ENCODE results near the gene KDM3B.
"Not testable (repeated sequence)": the region's sequence is repeated elsewhere in the genome, so short reads cannot be mapped to it uniquely, and the experiment has no call there.

The KDM3B gene, protein sequence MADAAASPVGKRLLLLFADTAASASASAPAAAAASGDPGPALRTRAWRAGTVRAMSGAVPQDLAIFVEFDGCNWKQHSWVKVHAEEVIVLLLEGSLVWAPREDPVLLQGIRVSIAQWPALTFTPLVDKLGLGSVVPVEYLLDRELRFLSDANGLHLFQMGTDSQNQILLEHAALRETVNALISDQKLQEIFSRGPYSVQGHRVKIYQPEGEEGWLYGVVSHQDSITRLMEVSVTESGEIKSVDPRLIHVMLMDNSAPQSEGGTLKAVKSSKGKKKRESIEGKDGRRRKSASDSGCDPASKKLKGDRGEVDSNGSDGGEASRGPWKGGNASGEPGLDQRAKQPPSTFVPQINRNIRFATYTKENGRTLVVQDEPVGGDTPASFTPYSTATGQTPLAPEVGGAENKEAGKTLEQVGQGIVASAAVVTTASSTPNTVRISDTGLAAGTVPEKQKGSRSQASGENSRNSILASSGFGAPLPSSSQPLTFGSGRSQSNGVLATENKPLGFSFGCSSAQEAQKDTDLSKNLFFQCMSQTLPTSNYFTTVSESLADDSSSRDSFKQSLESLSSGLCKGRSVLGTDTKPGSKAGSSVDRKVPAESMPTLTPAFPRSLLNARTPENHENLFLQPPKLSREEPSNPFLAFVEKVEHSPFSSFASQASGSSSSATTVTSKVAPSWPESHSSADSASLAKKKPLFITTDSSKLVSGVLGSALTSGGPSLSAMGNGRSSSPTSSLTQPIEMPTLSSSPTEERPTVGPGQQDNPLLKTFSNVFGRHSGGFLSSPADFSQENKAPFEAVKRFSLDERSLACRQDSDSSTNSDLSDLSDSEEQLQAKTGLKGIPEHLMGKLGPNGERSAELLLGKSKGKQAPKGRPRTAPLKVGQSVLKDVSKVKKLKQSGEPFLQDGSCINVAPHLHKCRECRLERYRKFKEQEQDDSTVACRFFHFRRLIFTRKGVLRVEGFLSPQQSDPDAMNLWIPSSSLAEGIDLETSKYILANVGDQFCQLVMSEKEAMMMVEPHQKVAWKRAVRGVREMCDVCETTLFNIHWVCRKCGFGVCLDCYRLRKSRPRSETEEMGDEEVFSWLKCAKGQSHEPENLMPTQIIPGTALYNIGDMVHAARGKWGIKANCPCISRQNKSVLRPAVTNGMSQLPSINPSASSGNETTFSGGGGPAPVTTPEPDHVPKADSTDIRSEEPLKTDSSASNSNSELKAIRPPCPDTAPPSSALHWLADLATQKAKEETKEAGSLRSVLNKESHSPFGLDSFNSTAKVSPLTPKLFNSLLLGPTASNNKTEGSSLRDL (N-terminal part only)

DNA sequence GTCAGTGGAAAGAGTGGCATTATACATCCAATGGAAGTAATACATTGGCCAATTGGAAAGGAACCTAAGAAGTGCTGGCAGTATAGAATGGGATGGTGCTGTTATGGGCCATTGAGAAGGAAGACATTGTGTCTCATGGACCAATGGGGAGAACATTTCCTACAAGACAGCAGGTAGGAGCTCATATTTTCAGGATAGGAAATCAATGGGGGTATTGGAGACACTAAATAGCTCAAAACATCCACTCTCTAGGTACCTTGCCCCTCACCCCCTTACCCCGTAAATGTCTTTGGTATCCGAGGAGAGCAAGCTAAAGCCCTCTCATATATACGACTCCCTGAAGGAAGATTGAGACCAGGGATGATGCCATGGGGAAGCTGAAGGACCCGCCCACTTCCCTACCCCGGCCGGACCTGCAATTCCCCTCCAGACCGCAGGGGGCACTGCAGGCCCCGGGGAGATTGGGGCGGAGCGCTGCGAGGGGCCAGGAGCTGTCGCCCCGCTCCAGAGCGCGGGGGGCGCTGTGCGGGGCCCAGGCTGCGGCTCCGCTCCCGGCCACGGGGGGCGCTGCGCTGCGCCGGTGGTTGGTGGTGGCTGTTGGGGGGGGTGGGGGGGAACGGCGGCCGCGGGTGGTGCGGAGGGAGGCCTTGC, at the start of gene KDM3B:
Gene KDM3B, plus strand, starts transcription at position 615 of the 651 bp plus-strand sequence. CDS start 111 bp downstream, outside the sequence.
- in situ Hi-C loops (cut with MboI; ENCODE audit: low sequenced_read_pairs) = no loop called here

DNA sequence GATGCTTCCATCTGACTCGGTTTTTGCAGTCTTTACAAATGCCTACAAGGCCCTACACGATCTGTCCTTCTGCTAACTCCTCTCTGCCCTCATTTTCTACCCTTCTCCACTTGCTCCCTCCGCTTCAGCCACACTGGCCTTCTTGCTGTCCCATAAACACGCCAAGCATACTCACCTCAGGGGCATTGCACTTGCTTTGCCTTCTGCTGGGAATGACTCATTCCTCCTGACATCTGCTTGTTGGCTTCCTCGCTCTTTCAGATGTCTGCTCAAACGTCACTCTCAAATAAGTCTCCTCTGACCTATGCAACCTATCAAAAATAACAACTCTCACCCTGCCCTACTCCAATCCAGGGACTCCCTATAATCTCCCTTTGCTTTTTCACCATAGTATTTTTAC, 49.1 kb upstream of the KDM3B start:
- in situ Hi-C loops (cut with MboI; ENCODE audit: low sequenced_read_pairs) = no loop called here

DNA sequence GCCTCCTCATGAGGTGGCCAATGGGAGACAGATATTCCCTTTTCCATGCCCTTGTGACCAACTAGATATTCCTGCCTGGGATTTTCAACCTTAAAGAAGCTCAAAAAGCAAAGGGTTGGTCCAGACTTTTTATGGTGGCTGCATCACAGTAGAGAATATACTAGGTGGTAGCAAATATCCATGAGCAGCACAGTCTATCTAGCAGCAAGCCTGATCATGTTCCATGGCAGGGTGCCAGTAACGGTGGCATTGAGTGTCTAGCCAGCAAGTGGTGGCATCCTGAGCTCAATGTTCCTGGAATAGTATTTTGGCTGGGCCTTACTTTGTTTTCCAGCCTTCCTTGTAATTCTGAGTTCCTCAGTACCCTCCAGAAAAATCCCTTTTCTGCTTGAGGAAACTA, 46.7 kb upstream of the KDM3B start:
- in situ Hi-C loops (cut with MboI; ENCODE audit: low sequenced_read_pairs) = no loop called here

DNA sequence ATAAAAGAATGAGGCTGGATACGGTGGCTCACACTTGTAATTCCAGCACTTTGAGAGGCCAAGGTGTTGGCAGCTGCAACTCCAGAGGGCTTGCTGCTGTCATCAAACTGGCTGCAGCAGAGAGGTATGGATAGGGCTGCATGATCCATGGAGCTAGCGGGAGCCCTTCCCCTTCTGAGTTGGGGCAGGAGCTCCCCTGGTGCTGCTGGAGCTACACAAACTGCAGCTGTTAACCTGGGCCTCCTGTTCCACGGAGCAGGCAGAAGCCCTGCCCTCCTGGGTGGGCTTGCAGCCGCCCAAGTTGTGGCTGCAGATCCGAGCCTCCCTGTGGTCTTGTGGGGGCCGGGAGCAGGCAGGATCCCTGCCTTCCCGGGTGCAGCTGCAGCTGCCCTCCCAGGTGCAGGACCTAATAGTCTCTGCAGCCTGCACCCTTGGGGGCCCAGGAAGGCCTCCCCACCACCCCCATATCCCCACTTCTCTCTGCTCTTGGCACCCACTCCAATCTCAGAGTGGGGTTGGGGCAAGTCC, 36.7 kb upstream of the KDM3B start:
- in situ Hi-C loops (cut with MboI; ENCODE audit: low sequenced_read_pairs) = no loop called here

DNA sequence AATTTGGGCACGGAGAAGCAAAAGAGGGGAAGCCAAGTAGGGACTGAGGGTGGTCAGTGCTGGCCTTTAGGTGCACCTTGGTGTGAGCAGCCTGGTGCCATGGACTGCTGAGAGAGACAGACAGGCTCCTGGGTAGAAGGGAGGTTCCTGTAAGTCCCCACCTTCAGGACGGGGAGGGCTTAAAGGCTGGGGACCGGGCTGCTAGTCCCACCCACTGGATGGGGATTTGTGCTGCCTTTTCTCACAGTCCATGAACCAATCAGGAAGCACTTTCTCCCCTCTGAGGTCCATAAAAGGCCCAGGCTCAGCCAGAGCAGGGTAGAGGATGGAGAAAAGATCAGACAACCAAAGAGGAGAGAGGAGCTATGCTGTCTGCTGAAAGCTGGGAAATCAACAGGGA, 36.1 kb upstream of the KDM3B start:
- in situ Hi-C loops (cut with MboI; ENCODE audit: low sequenced_read_pairs) = no loop called here

DNA sequence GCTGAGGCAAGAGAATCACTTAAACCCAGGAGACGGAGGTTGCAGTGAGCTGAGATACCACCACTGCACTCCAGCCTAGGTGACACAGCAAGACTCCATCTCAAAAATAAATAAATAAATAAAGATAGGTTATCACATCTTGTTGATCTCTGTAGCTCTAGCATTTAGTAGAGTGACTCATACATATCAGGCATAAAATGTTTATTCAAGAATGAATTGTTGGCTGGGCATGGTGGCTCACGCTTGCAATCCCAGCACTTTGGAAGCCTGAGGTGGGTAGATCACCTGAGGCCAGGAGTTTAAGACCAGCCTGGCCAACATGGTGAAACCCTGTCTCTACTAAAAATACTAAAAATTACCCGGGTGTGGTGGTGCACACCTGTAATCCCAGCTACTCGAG, 34.3 kb upstream of the KDM3B start:
- in situ Hi-C loops (cut with MboI; ENCODE audit: low sequenced_read_pairs) = not testable (repeated sequence)

GRCh38 chr5:138330813-138331448, 21.6 kb upstream of the KDM3B start:
- in situ Hi-C loops (cut with MboI; ENCODE audit: low sequenced_read_pairs) = no loop called here

GRCh38 chr5:138331449-138332368, 20.8 kb upstream of the KDM3B start, which contains the start of gene CDC25C:
Gene CDC25C, minus strand, starts transcription at chr5:138331804. Its CDS starts 624 bp downstream, at chr5:138331180.
- in situ Hi-C loops (cut with MboI; ENCODE audit: low sequenced_read_pairs) = no loop called here

- in situ Hi-C loops (cut with MboI; ENCODE audit: low sequenced_read_pairs) = no loop called here
Observed at GRCh38 chr5:138334867-138335447, 17.5 kb upstream of the KDM3B start.

DNA sequence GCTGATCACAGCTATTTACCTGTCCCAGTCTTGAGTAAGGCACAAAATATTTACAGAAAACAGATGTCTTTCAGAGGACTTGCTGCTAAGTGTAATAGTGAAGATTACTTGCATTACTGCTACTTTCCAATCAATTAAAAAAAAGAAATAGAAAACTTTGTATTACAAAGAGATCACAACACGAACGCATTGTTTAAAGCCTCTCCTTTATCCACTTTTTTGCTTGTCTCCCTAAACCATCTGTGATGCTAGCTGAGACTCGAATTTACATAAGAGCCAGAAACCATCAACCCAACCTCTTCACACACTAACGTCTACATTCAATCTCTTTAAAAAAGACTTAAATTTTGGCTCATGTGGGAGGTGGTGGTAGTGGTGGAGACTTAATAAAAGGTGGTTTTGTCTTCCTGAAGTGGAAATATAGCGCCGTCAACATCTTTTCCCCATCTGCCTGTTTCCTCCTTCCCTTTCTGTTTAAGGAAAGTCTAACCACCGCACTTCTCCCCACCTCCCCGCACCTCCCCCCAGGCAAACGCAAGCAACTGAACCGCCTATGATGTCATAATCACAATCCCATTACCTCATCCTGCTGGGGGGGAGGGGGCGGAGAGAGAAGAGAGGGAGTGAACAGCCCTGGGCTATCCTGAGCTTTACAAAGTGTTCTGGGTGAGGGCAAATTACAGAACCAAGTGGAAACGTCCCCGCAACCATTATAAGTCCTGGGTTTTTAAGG, 15.4 kb upstream of the KDM3B start:
- in situ Hi-C loops (cut with MboI; ENCODE audit: low sequenced_read_pairs) = no loop called here

GRCh38 chr5:138337685-138338410, 14.6 kb upstream of the KDM3B start, which contains the start of gene FAM53C:
Gene FAM53C, plus strand, starts transcription at chr5:138338266. Its CDS starts 3,070 bp downstream, at chr5:138341336.
- in situ Hi-C loops (cut with MboI; ENCODE audit: low sequenced_read_pairs) = no loop called here

GRCh38 chr5:138338411-138339090, 13.9 kb upstream of the KDM3B start:
- in situ Hi-C loops (cut with MboI; ENCODE audit: low sequenced_read_pairs) = no loop called here

GRCh38 chr5:138339091-138339456, 13.4 kb upstream of the KDM3B start:
- in situ Hi-C loops (cut with MboI; ENCODE audit: low sequenced_read_pairs) = no loop called here

DNA sequence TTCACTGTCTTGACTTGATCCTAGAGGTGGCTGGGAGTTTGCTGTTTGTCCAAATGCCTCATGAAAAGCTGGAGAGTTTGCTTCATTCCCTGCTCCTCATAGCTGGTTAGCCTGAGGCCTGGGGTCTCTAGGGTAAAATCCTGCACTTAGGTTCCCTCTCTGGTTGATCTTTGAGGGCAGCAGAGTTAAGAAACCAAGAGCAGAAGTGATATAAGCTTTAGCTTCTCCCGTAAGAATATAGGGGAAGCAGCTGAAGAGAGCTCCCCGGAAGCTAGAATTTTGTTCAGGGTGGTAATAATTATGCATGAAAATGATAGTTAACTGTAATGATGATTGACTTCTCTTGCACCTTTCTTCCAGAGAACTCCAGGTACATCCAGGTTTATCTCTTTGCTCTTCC, 13.0 kb upstream of the KDM3B start:
- in situ Hi-C loops (cut with MboI; ENCODE audit: low sequenced_read_pairs) = no loop called here

- in situ Hi-C loops (cut with MboI; ENCODE audit: low sequenced_read_pairs) = no loop called here
Observed at GRCh38 chr5:138340008-138340407, 12.5 kb upstream of the KDM3B start.

DNA sequence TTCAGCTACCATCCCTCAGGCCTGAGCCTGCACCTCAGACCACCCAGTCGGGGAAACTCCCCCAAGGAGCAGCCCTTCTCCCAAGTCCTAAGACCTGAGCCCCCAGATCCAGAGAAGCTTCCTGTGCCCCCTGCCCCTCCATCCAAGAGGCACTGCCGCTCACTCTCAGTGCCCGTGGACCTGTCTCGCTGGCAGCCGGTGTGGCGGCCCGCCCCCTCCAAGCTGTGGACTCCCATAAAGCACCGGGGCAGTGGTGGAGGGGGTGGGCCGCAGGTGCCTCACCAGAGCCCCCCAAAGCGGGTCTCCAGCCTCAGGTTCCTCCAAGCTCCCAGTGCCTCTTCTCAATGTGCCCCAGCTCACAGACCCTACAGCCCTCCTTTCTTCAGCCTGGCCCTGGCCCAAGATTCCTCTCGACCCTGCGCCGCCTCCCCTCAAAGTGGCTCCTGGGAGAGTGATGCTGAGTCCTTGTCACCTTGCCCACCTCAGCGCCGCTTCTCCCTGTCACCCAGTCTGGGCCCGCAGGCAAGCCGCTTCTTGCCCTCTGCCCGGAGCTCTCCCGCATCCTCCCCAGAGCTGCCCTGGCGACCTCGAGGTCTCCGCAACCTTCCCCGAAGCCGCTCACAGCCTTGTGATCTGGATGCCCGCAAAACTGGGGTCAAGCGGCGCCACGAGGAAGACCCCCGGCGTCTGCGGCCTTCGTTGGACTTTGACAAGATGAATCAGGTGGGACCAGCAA, 7.4 kb upstream of the KDM3B start:
- in situ Hi-C loops (cut with MboI; ENCODE audit: low sequenced_read_pairs) = no loop called here

All from HL-60/S4 treated with retinoic acid at 250 ng/mL for 4 days and 3 days (cell line).